Esophagus squamous epithelium (tissue), 5 donors: ENCODE data around the gene SLC17A7. TPM values are rescaled to one million over a fixed set of nuclear protein-coding genes. Genes with fewer than 3 reads are reported as not detected.

Source experiments
- DNase-seq: peaks from one replicate; lab custom pipeline; 2025; lab: John Stamatoyannopoulos, UW
- H3K27ac ChIP-seq, 4 donors: fragments of 200-600 bp; sonication (generic); one replicate each; pipeline ENCODE4 v1.5.1; 2016 to 2019; ENCODE audit warnings: mild to moderate bottlenecking in 1 of 4
- H3K27me3 ChIP-seq, 4 donors: fragments of 200-600 bp; sonication (generic); 1 replicate in 3 of 4; 2 replicates in 1 of 4; pipeline versions ENCODE4 v1.5.1 to v1.6.0; 2017 to 2021; ENCODE audit warnings: antibody characterized with exemption in 1 of 4
- H3K36me3 ChIP-seq, 3 donors: fragments of 200-600 bp; sonication (generic); one replicate each; pipeline ENCODE4 v1.5.1; 2016 to 2019
- H3K4me1 ChIP-seq, 3 donors: fragments of 200-600 bp; sonication (generic); one replicate each; pipeline ENCODE4 v1.5.1; 2017 to 2019
- H3K4me3 ChIP-seq, 4 donors: fragments of 200-600 bp; sonication (generic); 1 replicate in 3 of 4; 2 replicates in 1 of 4; pipeline ENCODE4 v1.5.1; 2016 to 2019; ENCODE audit warnings: mild to moderate bottlenecking in 2 of 4, moderate library complexity in 1 of 4
- H3K9me3 ChIP-seq, 3 donors: fragments of 200-600 bp; sonication (generic); one replicate each; pipeline ENCODE4 v1.5.1; 2016 to 2019
- CTCF ChIP-seq, 6 experiments: fragments of 450-650 bp in 4 of 6; fragments of 200-600 bp in 2 of 6; sonication (generic) in 2 of 6; IDR thresholded peaks; one replicate each; pipeline ENCODE4 v1.5.1; 2016 to 2019; ENCODE audit warnings: antibody characterized with exemption in 6 of 6, mild to moderate bottlenecking in 4 of 6, moderate library complexity in 4 of 6
- POLR2A ChIP-seq, 4 donors: fragments of 450-650 bp; IDR thresholded peaks; one replicate each; pipeline ENCODE4 v1.6.1; 2017; ENCODE audit warnings: antibody characterized with exemption in 4 of 4, mild to moderate bottlenecking in 4 of 4, moderate library complexity in 3 of 4
- WGBS, 2 donors: methylation state at CpG; one replicate each; pipeline ENCODE4 v1.1.5; 2018; 5-methylcytosine and 5-hydroxymethylcytosine counted together
- intact Hi-C: fragments of 100-400 bp; cut with DNase I; formaldehyde crosslinking; loops from one replicate; pipeline ENCODE4 v1.15.0; 2022
- total RNA-seq, 4 donors: library from RNA; depleted of rRNA; stranded (reverse); fragments of >200 nt; gene quantifications; one replicate each; pipeline ENCODE4 v1.1.0, GENCODE V29; 2016
- donor health status: DM: yes; HTN: yes; CAD: no.

The SLC17A7 gene
- total RNA-seq, 4 donors from 2014 or later = 0.13 to 1.5 (median 0.40) TPM

GRCh38 chr19:49428547-49429451, 12.5 kb downstream of the SLC17A7 start:
- intact Hi-C loops = no loop called here
- H3K9me3 ChIP-seq = no peaks in the 10 kb centered on the region
- 10 to 17% methylated on average over 2 to 20 of the region's 29 CpGs for WGBS, 2 donors
- H3K4me1 ChIP-seq = peaks cover 11 to 24% (median 11%) of the 10 kb centered on the region in 3 donors
- peak overlapping the region in 3 of 4 donors; percentile 21 to 49 (median 26) for H3K4me3 ChIP-seq
- TF ChIP-seq CTCF (IDR thresholded peaks at IDR 0.05) (no peak), POLR2A (IDR thresholded peaks at IDR 0.05) (no peak)
- DNase-seq = no peak
- peaks cover 23 to 100% (median 58%) of the 10 kb centered on the region in 4 donors for H3K27me3 ChIP-seq
- H3K27ac ChIP-seq = no peak overlapping the region
- H3K36me3 ChIP-seq = no peaks in the 10 kb centered on the region

GRCh38 chr19:49427855-49428546, 13.3 kb downstream of the SLC17A7 start:
- DNase-seq = no peak
- Histone ChIP-seq H3K27me3 (peaks cover 30 to 100% (median 61%) of the 10 kb centered on the region in 4 donors), H3K4me3 (peak overlapping the region in 3 of 4 donors; percentile 21 to 49 (median 26)), H3K36me3 (no peaks in the 10 kb centered on the region), H3K27ac (no peak overlapping the region), H3K9me3 (no peaks in the 10 kb centered on the region), H3K4me1 (peaks cover 15 to 32% (median 18%) of the 10 kb centered on the region in 3 donors)
- intact Hi-C loops = no loop called here
- 9% methylated on average over 16 of the region's 45 CpGs; no CpG with 5 or more reads in 1 of the 2 donors for WGBS, 2 donors
- TF ChIP-seq POLR2A (IDR thresholded peaks at IDR 0.05) (no peak), CTCF (IDR thresholded peaks at IDR 0.05) (no peak)

GRCh38 chr19:49427339-49427738, 14.0 kb downstream of the SLC17A7 start:
- Histone ChIP-seq H3K4me1 (peaks cover 22 to 33% (median 24%) of the 10 kb centered on the region in 3 donors), H3K27me3 (peaks cover 25 to 100% (median 63%) of the 10 kb centered on the region in 4 donors), H3K9me3 (no peaks in the 10 kb centered on the region), H3K36me3 (no peaks in the 10 kb centered on the region), H3K27ac (no peak overlapping the region), H3K4me3 (no peak overlapping the region)
- no peak for TF ChIP-seq POLR2A (IDR thresholded peaks at IDR 0.05)
- no peak for TF ChIP-seq CTCF (IDR thresholded peaks at IDR 0.05)
- intact Hi-C loops = no loop called here
- DNase-seq = no peak
- WGBS, 2 donors = no CpG with 5 or more reads among the region's 12 CpGs

GRCh38 chr19:49425922-49426592, 15.3 kb downstream of the SLC17A7 start:
- intact Hi-C loops = no loop called here
- no peak for DNase-seq
- peaks cover 29 to 42% (median 31%) of the 10 kb centered on the region in 3 donors for H3K4me1 ChIP-seq
- H3K4me3 ChIP-seq = no peak overlapping the region
- no peaks in the 10 kb centered on the region for H3K9me3 ChIP-seq
- TF ChIP-seq CTCF (IDR thresholded peaks at IDR 0.05) = no peak
- TF ChIP-seq POLR2A (IDR thresholded peaks at IDR 0.05) = no peak
- peaks cover 25 to 100% (median 70%) of the 10 kb centered on the region in 4 donors for H3K27me3 ChIP-seq
- H3K27ac ChIP-seq = no peak overlapping the region
- 4 to 6% methylated on average over 21 to 28 of the region's 30 CpGs for WGBS, 2 donors
- H3K36me3 ChIP-seq = no peaks in the 10 kb centered on the region
